Neural crest cell (in vitro differentiated cells): ENCODE measurements around the gene PTPRB. TPM values are rescaled to one million over a fixed set of nuclear protein-coding genes. Genes with fewer than 3 reads are reported as not detected.

Experiments
- DNase-seq: peaks from one replicate; pipeline ENCODE4 v3.0.0; 2021; ENCODE audit warnings: low read depth, mixed read lengths, low spot score
- H3K27ac Mint-ChIP-seq: one replicate; pipeline ENCODE4 v1.8.0; 2021; ENCODE audit warnings: mild to moderate bottlenecking, mixed read lengths; ENCODE audit not compliant: unreplicated experiment
- H3K27me3 Mint-ChIP-seq: 2 replicates; pipeline ENCODE4 v1.8.0; 2021; ENCODE audit warnings: low read depth, mild to moderate bottlenecking, mixed read lengths
- H3K36me3 Mint-ChIP-seq: 2 replicates; pipeline ENCODE4 v1.8.0; 2021; ENCODE audit warnings: low read depth, mild to moderate bottlenecking, mixed read lengths
- H3K4me1 Mint-ChIP-seq: 2 replicates; pipeline ENCODE4 v1.8.0; 2021; ENCODE audit warnings: mixed read lengths
- H3K4me3 Mint-ChIP-seq: one replicate; pipeline ENCODE4 v1.8.0; 2021; ENCODE audit warnings: mild to moderate bottlenecking, mixed read lengths
- H3K9me3 Mint-ChIP-seq: 2 replicates; pipeline ENCODE4 v1.8.0; 2021; ENCODE audit warnings: mixed read lengths
- long read RNA-seq: library from polyadenylated mRNA; unstranded; transcript quantifications from one replicate; pipeline ENCODE4 v2.0.0, GENCODE V29; 2020
- total RNA-seq: library from RNA; stranded (reverse); gene quantifications from 2 replicates; pipeline ENCODE4 v1.2.1, GENCODE V29; 2021
- TF ChIP-seq, protein P1 (sequence below): fragments of 200-600 bp; sonication (generic); conservative IDR thresholded peaks from 2 replicates; pipeline ENCODE4 v1.5.0; 2021; ENCODE audit warnings: antibody characterized with exemption, mild to moderate bottlenecking

The PTPRB gene
- total RNA-seq: 0.59 and 0.93 TPM in 2 replicates
- long read RNA-seq: 0 reads

GRCh38 chr12:70637303-70638085 lies at the start of gene PTPRB:
TSS of gene PTPRB (minus strand) at chr12:70637429. CDS start at chr12:70637395, 34 bp downstream.
- DNase-seq: no peak
- Mint-ChIP-seq H3K27me3 (no peaks in the 10 kb centered on the region), H3K36me3 (no peaks in the 10 kb centered on the region), H3K27ac (peak within 1 kb of the TSS; percentile 30), H3K4me1 (no peaks in the 10 kb centered on the region), H3K9me3 (no peaks in the 10 kb centered on the region), H3K4me3 (no peak within 1 kb of the TSS)
- TF ChIP-seq, protein P1, sequence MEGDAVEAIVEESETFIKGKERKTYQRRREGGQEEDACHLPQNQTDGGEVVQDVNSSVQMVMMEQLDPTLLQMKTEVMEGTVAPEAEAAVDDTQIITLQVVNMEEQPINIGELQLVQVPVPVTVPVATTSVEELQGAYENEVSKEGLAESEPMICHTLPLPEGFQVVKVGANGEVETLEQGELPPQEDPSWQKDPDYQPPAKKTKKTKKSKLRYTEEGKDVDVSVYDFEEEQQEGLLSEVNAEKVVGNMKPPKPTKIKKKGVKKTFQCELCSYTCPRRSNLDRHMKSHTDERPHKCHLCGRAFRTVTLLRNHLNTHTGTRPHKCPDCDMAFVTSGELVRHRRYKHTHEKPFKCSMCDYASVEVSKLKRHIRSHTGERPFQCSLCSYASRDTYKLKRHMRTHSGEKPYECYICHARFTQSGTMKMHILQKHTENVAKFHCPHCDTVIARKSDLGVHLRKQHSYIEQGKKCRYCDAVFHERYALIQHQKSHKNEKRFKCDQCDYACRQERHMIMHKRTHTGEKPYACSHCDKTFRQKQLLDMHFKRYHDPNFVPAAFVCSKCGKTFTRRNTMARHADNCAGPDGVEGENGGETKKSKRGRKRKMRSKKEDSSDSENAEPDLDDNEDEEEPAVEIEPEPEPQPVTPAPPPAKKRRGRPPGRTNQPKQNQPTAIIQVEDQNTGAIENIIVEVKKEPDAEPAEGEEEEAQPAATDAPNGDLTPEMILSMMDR: no peak

DNA sequence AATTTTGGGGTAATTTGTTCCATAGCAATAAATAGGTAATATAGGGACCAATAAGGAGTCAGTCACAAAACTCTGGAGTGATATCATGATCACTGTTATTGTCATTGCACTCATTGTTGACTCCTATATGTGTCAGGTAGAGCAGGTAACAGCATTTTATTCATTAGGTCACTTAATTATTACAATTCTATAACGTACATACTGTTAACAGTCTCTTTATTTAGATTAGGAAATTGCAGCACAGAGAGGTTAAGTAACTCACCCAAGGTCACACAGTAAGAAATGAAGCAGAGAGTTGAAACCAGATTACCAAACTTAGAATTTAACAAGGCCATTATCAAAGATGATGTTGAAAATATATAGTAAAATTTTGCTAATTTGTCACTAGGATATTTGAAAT lies 49.7 kb upstream of the PTPRB start:
- TF ChIP-seq, protein P1: no peak
- no peaks in the 10 kb centered on the region for H3K9me3 Mint-ChIP-seq
- no peaks in the 10 kb centered on the region for H3K36me3 Mint-ChIP-seq
- H3K4me3 Mint-ChIP-seq: no peak overlapping the region
- no peak for DNase-seq
- no peak overlapping the region for H3K27ac Mint-ChIP-seq
- H3K27me3 Mint-ChIP-seq: no peaks in the 10 kb centered on the region
- H3K4me1 Mint-ChIP-seq: peaks cover 9% of the 10 kb centered on the region

DNA sequence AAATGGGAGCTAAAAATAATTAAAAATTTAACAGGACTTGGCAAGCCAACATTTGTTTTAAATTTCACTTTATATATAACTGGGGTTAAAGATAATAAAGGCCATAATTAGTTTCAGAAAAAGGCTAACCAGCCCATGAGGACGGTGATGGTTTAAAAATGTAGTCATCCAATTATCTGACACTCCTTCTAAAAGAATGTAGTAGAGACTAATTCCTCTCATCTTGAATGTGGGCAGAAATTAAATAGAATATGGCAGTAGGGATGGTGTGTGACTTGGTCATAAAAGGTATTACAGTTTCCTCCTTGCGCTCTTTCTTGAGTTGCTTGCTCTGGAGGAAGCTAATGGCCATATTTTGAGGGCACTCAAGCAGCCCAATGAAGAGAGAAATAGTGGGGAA lies 49.1 kb upstream of the PTPRB start:
- Mint-ChIP-seq H3K9me3 (no peaks in the 10 kb centered on the region), H3K36me3 (no peaks in the 10 kb centered on the region), H3K4me1 (peaks cover 4% of the 10 kb centered on the region), H3K4me3 (no peak overlapping the region), H3K27ac (no peak overlapping the region), H3K27me3 (no peaks in the 10 kb centered on the region)
- no peak for DNase-seq
- TF ChIP-seq, protein P1: no peak

DNA sequence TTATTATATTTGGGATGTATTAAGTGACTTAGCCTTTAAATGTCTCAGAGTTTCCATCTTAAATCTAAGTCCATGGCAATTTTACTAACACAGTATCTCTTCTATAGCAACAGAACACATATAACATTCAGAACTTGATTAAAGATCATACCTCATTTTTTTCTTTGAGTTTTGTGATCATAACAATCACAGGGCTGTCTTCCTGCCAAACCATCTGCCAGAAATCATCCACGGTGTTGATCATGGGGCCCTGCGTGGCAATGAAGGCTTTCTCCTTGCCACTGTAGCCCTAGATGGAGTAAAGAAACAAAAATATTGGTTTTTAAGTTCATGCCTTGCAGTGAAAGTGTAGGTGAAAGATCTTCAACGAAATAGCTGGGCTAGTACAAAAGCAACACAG lies 46.7 kb upstream of the PTPRB start:
- H3K4me1 Mint-ChIP-seq: no peaks in the 10 kb centered on the region
- TF ChIP-seq, protein P1: no peak
- H3K4me3 Mint-ChIP-seq: no peak overlapping the region
- no peaks in the 10 kb centered on the region for H3K27me3 Mint-ChIP-seq
- no peaks in the 10 kb centered on the region for H3K36me3 Mint-ChIP-seq
- no peak for DNase-seq
- peaks cover 2% of the 10 kb centered on the region for H3K9me3 Mint-ChIP-seq
- no peak overlapping the region for H3K27ac Mint-ChIP-seq

DNA sequence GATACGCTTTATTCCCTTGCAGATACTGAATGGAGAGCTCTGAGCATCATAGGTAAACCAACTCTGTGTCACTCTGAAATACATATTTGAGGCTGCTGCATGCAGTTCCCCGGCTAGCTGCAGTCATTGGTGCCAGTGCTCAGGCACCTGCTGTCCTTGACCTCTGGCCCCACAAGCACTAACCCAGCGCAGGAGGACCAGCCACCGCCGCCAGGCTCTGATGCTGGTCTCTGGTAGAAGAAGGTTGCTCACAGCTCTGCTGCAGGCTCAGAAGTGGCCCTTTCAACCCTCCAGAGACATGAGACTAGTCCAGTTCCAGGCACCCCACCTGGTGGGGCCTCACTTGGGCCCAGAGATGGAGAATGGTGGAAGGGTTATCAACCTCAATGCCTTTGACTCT lies 34.5 kb upstream of the PTPRB start:
- DNase-seq: no peak
- no peaks in the 10 kb centered on the region for H3K27me3 Mint-ChIP-seq
- H3K4me1 Mint-ChIP-seq: no peaks in the 10 kb centered on the region
- H3K36me3 Mint-ChIP-seq: no peaks in the 10 kb centered on the region
- no peak overlapping the region for H3K27ac Mint-ChIP-seq
- TF ChIP-seq, protein P1: no peak
- H3K4me3 Mint-ChIP-seq: no peak overlapping the region
- no peaks in the 10 kb centered on the region for H3K9me3 Mint-ChIP-seq
